Measurements from ENCODE around the gene RING1.

RING1 gene

DNA sequence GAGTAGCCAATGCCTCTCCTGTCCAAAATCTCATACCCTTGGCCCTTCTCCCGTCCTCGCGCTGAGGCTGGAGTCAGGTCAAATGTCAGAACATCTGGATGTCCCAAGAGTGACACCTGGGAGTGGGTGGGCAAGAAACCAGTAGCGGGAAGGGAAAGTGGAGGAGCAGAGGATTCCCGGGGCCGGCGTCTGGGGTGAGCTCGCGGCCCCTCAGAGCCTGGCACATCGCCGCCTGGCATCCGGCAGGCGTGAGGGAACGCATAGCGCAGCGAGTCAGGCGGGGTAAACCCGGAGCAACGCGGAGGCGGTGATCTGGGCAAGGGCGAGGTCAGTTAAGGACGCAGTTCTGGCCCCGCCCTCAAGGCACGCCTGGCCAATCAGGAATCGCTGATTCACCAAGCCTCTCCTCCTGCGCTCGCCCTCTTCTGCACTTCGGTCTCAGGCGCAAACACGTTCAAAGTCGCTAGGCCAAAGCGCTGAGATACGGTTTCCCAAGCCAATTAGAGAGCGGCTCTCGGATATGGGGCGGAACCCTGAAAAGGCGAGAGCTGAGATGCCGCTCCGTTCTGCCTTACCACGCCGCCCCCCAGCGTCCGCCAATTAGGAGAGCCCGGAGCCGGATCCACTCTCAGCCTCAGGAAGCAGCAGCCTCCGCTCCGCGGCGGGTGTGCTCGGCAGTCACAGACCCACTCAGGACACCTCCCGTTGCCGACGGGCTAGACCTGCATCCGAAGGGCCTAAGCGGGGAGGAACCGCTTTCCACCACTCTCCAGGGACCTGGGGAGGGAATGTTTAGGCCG lies 40.8 kb downstream of the RING1 start:
- peak; percentile 99 for FAIRE-seq
- peak; percentile 76; the same call in 1 of the 2 replicates for TF ChIP-seq TAF1 (IDR thresholded peaks at IDR 0.05; ENCODE audit: low read depth, low read length)
- TF ChIP-seq POLR2A (IDR thresholded peaks at IDR 0.05; ENCODE audit: low read depth, low read length): peak; percentile 92
- TF ChIP-seq POLR2AphosphoS5 (IDR thresholded peaks at IDR 0.05; ENCODE audit: low read depth, low read length): peak; percentile 93
- TF ChIP-seq POU2F2 (IDR thresholded peaks at IDR 0.05; ENCODE audit: low read depth, low read length): no peak; the same call in 1 of the 2 replicates
- peak; percentile 26; the same call in 1 of the 2 replicates for TF ChIP-seq SPI1 (IDR thresholded peaks at IDR 0.05; ENCODE audit: low read depth, low read length)
- no peak for TF ChIP-seq PAX5 (IDR thresholded peaks at IDR 0.05; ENCODE audit: insufficient read depth, low read length, severe bottlenecking)
- DNase-seq (ENCODE audit: insufficient read length, low spot score): peak; percentile 80

DNA sequence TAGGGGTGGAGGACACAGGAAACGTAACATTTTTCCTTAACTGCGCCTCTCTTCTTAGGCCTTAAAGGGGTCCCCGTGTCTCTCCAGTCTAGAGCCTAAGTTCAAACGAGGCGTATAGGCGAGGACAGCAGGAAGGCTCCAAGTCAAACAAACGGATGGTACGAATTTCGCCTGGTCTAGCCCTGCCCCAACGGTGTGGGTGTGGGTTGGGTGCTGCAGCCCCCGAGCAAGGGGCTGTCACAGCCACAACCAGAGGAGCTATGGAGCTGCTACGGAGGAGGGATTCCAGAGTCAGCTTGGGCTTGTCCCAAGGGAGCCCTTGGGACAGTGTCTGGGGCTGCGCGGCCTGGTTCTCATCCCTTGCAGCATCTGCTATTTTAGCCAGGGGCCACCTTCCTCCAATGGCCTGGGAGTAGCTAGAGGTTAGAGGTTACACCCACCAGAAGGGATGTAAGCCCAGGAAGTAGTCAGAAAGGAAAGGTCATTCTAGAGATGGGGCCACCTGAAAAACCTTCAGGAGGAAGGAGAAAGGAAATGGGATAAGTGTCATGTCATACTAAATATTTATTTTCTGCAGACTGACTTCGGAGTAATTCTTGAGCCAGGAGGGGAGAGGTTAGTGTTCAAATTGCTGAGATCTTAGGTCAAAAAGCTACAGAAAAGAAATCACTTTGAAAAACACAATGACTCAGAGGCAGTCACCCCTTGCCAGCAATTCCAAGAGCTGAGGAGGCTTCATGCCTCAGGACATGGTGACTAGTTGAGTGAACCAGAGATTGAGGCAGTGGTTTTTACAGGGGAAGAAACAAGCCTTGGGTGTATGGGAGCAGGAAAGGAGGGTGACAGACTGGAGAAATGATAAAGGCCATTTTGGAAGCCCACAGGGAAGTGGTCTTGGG lies 41.7 kb downstream of the RING1 start:
- DNase-seq (ENCODE audit: insufficient read length, low spot score) (no peak), FAIRE-seq (no peak)
- TF ChIP-seq POLR2AphosphoS5 (IDR thresholded peaks at IDR 0.05; ENCODE audit: low read depth, low read length) (no peak), TAF1 (IDR thresholded peaks at IDR 0.05; ENCODE audit: low read depth, low read length) (no peak), POU2F2 (IDR thresholded peaks at IDR 0.05; ENCODE audit: low read depth, low read length) (no peak), PAX5 (IDR thresholded peaks at IDR 0.05; ENCODE audit: insufficient read depth, low read length, severe bottlenecking) (no peak), POLR2A (IDR thresholded peaks at IDR 0.05; ENCODE audit: low read depth, low read length) (no peak), SPI1 (IDR thresholded peaks at IDR 0.05; ENCODE audit: low read depth, low read length) (no peak)

DNA sequence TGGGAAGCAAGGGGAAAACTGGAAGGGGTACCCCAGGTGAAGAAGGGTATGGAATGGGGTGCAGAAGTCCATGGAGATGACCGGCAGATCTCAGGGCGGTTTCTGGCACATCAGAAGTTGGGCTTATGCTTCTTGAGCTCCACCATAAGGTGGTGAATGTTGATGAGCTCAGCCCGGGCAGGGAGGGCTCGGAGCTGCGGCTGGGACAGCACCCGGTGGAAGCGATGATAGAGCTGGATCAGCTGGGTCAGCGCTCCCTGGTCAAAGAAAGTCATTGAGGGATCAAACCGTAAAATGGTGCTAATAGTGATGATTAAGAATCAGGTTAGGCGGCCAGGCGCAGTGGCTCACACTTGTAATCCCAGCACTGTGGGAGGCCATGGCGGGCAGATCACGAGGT lies 42.4 kb downstream of the RING1 start:
- no peak for TF ChIP-seq POU2F2 (IDR thresholded peaks at IDR 0.05; ENCODE audit: low read depth, low read length)
- TF ChIP-seq POLR2A (IDR thresholded peaks at IDR 0.05; ENCODE audit: low read depth, low read length): no peak
- no peak for TF ChIP-seq POLR2AphosphoS5 (IDR thresholded peaks at IDR 0.05; ENCODE audit: low read depth, low read length)
- TF ChIP-seq TAF1 (IDR thresholded peaks at IDR 0.05; ENCODE audit: low read depth, low read length): no peak
- no peak for TF ChIP-seq SPI1 (IDR thresholded peaks at IDR 0.05; ENCODE audit: low read depth, low read length)
- no peak for TF ChIP-seq PAX5 (IDR thresholded peaks at IDR 0.05; ENCODE audit: insufficient read depth, low read length, severe bottlenecking)
- FAIRE-seq: no peak

DNA sequence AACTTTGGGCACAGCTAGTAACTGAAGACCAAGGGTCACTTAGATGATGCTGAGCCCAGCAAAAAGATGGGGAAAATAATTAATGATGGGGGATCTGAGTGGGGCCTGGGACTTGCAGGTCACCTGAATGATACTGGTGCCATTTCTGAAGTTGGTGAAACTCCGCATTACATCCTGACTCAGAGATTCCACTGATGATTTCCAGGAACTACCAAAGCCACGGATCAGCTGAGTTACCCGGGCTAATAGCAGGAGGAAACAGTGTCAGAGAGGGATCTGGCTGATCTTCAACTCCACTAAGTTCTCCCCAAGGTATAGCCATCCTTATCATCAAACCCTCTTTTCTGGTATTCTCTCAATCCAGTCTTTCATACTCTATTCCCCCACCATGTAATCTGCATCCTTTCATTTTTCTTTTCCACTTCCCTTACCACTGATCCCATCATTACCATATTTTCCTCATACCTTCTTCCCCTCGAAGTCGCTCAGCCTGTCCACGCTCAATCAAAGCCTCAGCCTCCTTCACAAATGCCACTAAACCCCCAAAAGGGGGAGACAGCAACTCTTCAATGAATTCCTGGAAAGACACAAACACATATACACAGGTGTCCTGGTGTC lies 43.2 kb downstream of the RING1 start:
- FAIRE-seq (no peak), DNase-seq (ENCODE audit: insufficient read length, low spot score) (no peak)
- TF ChIP-seq POLR2A (IDR thresholded peaks at IDR 0.05; ENCODE audit: low read depth, low read length): no peak
- TF ChIP-seq POU2F2 (IDR thresholded peaks at IDR 0.05; ENCODE audit: low read depth, low read length): no peak
- TF ChIP-seq POLR2AphosphoS5 (IDR thresholded peaks at IDR 0.05; ENCODE audit: low read depth, low read length): no peak
- no peak for TF ChIP-seq PAX5 (IDR thresholded peaks at IDR 0.05; ENCODE audit: insufficient read depth, low read length, severe bottlenecking)
- no peak for TF ChIP-seq SPI1 (IDR thresholded peaks at IDR 0.05; ENCODE audit: low read depth, low read length)
- no peak for TF ChIP-seq TAF1 (IDR thresholded peaks at IDR 0.05; ENCODE audit: low read depth, low read length)

More for the DNA sequence above, 42.4 kb downstream of the RING1 start:
- no peak for DNase-seq (ENCODE audit: insufficient read length, low spot score)

DNA sequence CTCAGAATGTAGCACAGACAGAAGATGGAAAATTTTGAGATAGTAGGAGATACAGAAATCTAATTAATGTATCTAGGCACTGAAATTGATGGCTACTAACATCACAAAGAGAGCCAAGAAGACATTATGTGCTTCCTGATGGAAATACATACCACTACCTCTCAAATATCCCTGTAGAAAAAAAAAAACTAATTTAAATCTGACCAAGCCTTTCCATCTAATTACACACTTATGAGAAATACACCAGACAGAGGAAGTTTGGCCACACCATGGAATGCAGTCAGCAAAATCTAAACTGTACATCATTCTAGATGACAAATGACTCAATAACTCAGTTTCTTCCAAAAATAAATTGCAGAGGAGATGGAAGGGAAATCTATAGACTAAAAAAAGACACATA lies 44.5 kb downstream of the RING1 start:
- FAIRE-seq (no peak), DNase-seq (ENCODE audit: insufficient read length, low spot score) (no peak)
- TF ChIP-seq POLR2AphosphoS5 (IDR thresholded peaks at IDR 0.05; ENCODE audit: low read depth, low read length) (no peak), PAX5 (IDR thresholded peaks at IDR 0.05; ENCODE audit: insufficient read depth, low read length, severe bottlenecking) (no peak), TAF1 (IDR thresholded peaks at IDR 0.05; ENCODE audit: low read depth, low read length) (no peak), POU2F2 (IDR thresholded peaks at IDR 0.05; ENCODE audit: low read depth, low read length) (no peak), POLR2A (IDR thresholded peaks at IDR 0.05; ENCODE audit: low read depth, low read length) (no peak), SPI1 (IDR thresholded peaks at IDR 0.05; ENCODE audit: low read depth, low read length) (no peak)

DNA sequence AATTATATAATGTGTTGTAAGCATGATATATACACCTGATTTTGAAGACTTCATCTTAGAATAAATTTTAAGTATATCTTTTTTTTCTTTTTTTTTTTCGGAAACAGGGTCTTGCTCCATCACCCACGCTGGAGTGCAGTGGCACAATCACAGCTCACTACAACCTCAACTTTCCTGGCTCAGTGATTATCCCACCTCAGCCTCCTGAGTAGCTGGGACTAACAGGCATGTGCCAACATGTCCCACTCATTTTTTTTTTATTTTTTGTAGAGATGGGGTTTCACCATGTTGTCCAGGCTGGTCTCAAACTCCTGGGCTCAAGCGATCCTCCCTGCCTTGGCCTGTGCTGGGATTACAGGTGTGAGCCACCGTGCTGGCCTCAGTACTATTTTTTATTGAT lies 46.3 kb downstream of the RING1 start:
- FAIRE-seq (no peak), DNase-seq (ENCODE audit: insufficient read length, low spot score) (no peak)
- TF ChIP-seq POU2F2 (IDR thresholded peaks at IDR 0.05; ENCODE audit: low read depth, low read length) (no peak), TAF1 (IDR thresholded peaks at IDR 0.05; ENCODE audit: low read depth, low read length) (no peak), SPI1 (IDR thresholded peaks at IDR 0.05; ENCODE audit: low read depth, low read length) (no peak), PAX5 (IDR thresholded peaks at IDR 0.05; ENCODE audit: insufficient read depth, low read length, severe bottlenecking) (no peak), POLR2AphosphoS5 (IDR thresholded peaks at IDR 0.05; ENCODE audit: low read depth, low read length) (no peak), POLR2A (IDR thresholded peaks at IDR 0.05; ENCODE audit: low read depth, low read length) (no peak)

DNA sequence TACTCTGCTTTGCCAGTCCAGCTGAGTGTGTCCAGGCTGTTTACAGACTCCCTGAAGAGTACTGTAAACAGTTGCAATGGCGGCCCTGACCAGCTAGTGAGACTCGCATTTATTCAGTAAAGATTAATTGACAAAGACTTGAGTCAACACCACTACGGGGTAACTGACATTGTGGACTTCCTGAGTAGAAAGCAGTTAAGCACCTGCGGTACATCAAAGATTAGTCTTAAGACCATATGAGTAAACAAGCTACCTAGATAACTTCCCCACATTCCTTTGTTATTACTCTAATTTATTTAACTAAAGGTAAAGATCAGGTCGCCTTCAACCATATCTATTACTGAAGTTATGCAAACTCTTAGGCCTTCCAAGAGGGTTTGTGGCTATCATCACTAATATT lies 50.7 kb downstream of the RING1 start:
- DNase-seq (ENCODE audit: insufficient read length, low spot score) (no peak), FAIRE-seq (no peak)
- TF ChIP-seq TAF1 (IDR thresholded peaks at IDR 0.05; ENCODE audit: low read depth, low read length) (no peak), POLR2AphosphoS5 (IDR thresholded peaks at IDR 0.05; ENCODE audit: low read depth, low read length) (no peak)

All from GM12891 (cell line).